NOMO-1 treated with DMSO at 0.1 percent for 48 hours (cell line): ENCODE results near the gene SERPINA3.
"Not testable (repeated sequence)": the region's sequence is repeated elsewhere in the genome, so short reads cannot be mapped to it uniquely, and the experiment has no call there.

Experiments
- DNase-seq: peaks from one replicate; lab custom pipeline; 2025; ENCODE audit not compliant: unreplicated experiment; lab: John Stamatoyannopoulos, UW

SERPINA3 gene

DNA sequence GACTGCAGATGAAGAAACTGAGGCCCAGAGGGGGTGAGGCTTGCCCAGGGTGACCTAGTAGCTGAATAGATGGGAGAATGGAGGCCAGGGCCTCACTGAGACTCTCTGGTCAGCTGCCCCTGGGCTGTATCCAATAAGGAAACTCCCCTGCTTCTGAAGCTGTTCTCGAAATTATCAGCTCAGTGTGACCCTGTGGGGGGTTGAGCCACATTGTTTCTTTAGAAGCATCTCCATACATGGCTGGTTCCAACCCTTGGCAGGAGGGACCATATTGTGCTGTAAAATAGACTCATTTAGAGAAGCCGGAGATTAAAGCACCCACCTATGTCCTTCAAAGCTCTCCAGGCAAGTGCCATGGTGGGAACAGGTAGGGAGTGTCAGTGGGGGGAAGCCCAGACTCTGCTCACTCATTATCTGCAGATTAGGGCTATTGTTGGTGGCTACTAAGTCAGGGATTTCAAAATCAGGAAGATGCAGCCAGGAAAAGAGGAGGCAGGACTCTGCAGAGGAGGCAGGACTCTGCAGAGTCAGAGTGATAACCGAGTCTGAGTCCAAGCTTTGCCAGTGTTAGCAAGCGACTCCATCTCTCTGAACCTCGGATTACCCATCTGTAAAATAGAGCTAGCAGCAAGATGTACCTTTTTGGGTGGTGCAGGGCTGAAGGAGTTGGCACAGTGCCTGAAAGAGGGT lies 27.5 kb upstream of the SERPINA3 start:
- no peak for DNase-seq

- no peak for DNase-seq
Measured at GRCh38 chr14:94586635-94587034, 25.6 kb upstream of the SERPINA3 start.

GRCh38 chr14:94588311-94588710 lies 23.9 kb upstream of the SERPINA3 start:
- DNase-seq: no peak

GRCh38 chr14:94591073-94591472 lies 21.1 kb upstream of the SERPINA3 start:
- DNase-seq: no peak

GRCh38 chr14:94591871-94592270 lies 20.3 kb upstream of the SERPINA3 start:
- DNase-seq: no peak

DNA sequence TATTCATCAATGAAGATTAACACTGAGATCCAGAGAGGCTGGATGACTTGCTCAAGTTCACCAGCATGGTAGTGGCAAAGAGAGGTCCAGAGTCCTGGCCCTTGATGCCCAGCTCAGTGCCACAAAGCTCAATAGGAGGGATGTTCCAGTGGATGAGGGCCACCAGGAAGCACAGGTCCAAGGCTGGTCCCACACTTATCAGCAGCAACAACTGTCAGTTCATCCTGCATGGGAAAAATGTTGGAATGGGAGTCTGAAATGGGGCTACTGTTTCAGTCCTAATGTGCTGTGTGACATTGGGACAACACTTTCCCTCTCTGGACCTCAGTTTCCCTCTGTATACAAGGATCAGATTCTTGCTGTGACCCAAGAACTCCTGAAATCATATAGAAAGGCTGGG lies 19.7 kb upstream of the SERPINA3 start:
- DNase-seq: no peak

- DNase-seq: no peak
Measured at GRCh38 chr14:94593376-94593748, 18.8 kb upstream of the SERPINA3 start.

DNA sequence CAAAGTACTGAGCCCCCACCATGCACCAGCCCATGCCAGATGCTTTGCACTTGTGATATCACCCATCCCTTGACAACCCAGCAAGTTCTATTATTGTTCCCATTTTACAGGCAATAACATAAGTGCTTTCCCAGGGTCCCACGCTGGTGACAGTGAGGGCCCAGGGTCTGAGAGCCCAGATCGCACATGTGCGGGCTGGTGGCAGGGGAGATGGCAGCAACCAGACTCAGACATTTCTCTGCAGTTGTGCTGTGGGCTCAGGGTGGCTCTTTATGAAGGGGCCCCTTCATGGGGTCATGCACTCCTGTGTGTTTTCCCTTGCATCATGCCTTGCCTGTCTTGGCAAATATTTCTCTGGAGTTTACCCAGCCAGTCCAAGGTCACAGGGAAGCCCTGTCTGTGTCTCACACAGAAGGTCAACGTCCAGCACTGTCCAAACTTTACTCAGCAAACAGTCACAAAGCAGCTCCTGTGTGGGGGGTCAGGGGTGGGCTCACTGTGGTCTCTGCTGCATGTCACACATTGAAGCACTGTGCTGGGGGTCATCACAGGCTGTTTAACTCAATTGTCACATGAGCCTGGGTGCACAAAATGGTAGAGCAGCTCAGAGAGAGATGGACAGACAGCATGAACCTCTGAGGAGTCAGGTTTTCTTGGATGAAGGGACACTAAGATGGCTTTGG lies 18.3 kb upstream of the SERPINA3 start:
- no peak for DNase-seq

GRCh38 chr14:94594441-94594840 lies 17.8 kb upstream of the SERPINA3 start:
- DNase-seq: no peak

DNA sequence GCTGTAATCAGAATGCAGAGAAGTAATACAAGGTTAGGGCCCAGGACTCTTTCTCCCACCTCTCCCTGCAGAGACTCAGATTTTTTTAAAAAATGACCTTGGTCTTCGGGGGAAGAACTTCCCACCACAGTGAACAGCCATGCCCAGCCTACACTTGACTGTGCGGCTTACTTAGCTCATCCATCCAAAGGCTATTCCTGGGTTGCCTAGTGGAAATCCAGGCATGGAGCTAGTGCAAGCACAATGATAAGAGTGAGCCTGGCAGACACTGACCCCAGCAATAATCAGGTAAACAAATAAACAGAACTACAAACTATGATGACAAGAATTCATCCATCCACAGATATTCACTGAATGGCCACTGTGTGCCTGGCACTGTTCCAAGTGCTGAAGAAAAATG lies 16.3 kb upstream of the SERPINA3 start:
- no peak for DNase-seq

DNA sequence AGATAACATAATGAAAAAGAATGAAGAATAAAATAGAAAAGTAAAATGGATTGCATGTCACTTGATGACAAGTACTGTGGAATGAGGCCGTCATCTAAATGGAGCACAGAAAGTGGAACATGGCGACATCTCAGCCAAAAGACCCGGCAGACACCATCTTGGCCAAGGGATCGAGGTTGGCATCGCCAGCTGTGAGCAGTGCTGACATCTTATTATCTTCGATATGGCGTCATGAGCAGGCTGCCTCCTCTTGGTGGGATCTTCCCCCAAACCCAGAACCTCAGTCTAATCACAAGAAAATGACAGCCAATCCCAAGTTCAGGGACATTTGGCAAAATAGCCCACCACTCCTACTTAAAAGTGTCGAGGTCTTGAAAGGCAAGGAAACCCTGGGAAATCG lies 15.8 kb upstream of the SERPINA3 start:
- no peak for DNase-seq

GRCh38 chr14:94597788-94598187 lies 14.4 kb upstream of the SERPINA3 start:
- DNase-seq: no peak

DNA sequence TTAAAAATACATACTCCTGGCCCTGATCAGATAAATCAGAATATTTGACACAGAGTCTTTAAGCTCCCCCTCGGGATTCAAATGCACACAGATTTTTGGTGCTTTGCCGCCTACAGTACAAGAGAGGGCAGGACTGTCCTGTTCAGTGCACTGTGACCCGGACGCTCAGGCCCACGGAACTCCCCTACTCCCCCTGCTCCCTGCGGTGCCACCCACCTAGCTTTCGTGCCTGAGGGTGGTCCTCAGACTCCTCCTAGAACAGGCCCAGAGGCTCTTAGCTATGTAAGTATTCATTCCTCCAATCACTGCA lies 13.7 kb upstream of the SERPINA3 start:
- no peak for DNase-seq

GRCh38 chr14:94598816-94599655 lies 13.2 kb upstream of the SERPINA3 start:
- no peak for DNase-seq

DNA sequence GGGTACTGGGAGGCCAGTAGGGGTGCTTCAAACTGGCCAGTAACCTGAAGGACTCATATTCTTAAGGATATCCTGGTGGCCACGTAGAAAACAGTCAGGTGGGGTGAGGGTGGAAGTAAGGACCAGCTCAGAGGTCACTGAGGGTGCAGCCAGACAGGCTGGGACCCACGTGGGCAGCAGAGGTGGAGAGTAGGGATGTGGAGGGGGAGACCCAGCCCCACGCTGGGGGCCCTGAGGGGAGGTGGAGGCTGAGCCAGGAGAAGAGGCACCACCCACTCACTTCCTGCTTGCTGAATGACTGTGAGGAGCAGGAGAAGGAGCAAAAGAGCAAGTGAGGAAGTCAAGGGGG lies 12.6 kb upstream of the SERPINA3 start:
- no peak for DNase-seq

- no peak for DNase-seq
Measured at GRCh38 chr14:94600148-94600545, 12.0 kb upstream of the SERPINA3 start.

- DNase-seq: no peak
Measured at GRCh38 chr14:94601884-94602391, 10.3 kb upstream of the SERPINA3 start.

- no peak for DNase-seq
Measured at GRCh38 chr14:94602722-94603121, 9.5 kb upstream of the SERPINA3 start.

- DNase-seq: no peak
Measured at GRCh38 chr14:94605361-94605760, 6.8 kb upstream of the SERPINA3 start.

DNA sequence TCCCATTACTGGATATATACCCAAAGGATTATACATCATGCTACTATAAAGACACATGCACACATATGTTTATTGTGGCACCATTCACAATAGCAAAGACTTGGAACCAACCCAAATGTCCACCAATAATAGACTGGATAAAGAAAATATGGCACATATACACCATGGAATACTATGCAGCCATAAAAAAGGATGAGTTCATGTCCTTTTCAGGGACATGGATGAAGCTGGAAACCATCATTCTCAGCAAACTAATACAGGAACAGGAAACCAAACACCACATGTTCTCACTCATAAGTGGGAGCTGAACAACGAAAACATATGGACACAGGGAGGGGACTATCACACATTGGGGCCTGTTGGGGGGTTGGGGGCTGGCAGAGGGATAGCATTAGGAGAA lies 3.2 kb upstream of the SERPINA3 start:
- DNase-seq: not testable (repeated sequence)

GRCh38 chr14:94611179-94611578 lies 1.0 kb upstream of the SERPINA3 start:
- no peak for DNase-seq
